HG03280 (cell line): Measurements from ENCODE around the gene PRM3.

Experiments
- ATAC-seq: cut with Tn5 transposase; IDR thresholded peaks from one replicate; pipeline ENCODE4 v1.9.1; 2021; ENCODE audit warnings: mild to moderate bottlenecking, moderate library complexity; ENCODE audit not compliant: unreplicated experiment

The PRM3 gene

GRCh38 chr16:11229432-11229831 lies 44.0 kb downstream of the PRM3 start:
- no peak for ATAC-seq

GRCh38 chr16:11225677-11226549 lies 47.5 kb downstream of the PRM3 start:
- no peak for ATAC-seq

GRCh38 chr16:11224894-11225676 lies 48.3 kb downstream of the PRM3 start:
- peak; percentile 81 for ATAC-seq

- ATAC-seq, result no peak
These were observed 49.1 kb downstream of the PRM3 start for GRCh38 chr16:11224096-11224893.
